GM12872 (cell line): ENCODE measurements around the gene SQSTM1.

Experiments used
- CTCF ChIP-seq: IDR thresholded peaks from 3 replicates; pipeline ENCODE4 v1.5.1; 2011; ENCODE audit warnings: low read depth, mild to moderate bottlenecking, low read length, moderate library complexity; ENCODE audit not compliant: insufficient read depth

The SQSTM1 gene

GRCh38 chr5:179858241-179858585 lies 37.5 kb downstream of the SQSTM1 start:
- no peak for TF ChIP-seq CTCF

- 0 out of 3 replicates have a peak, but pooled peaks have one; percentile 11 for TF ChIP-seq CTCF
These were observed 38.1 kb downstream of the SQSTM1 start, which contains the start of gene MRNIP for GRCh38 chr5:179858586-179859427. Gene MRNIP (minus strand): TSS chr5:179858817. CDS start chr5:179858796, 21 bp downstream.

- no peak for TF ChIP-seq CTCF
These were observed 39.6 kb downstream of the SQSTM1 start for GRCh38 chr5:179860301-179860700.

- no peak for TF ChIP-seq CTCF
These were observed 41.6 kb downstream of the SQSTM1 start for GRCh38 chr5:179862296-179862695.

- TF ChIP-seq CTCF, result no peak
These were observed 42.2 kb downstream of the SQSTM1 start for GRCh38 chr5:179862891-179863290.

- no peak for TF ChIP-seq CTCF
These were observed 42.9 kb downstream of the SQSTM1 start for GRCh38 chr5:179863449-179864085.

GRCh38 chr5:179864686-179865085 lies 44.0 kb downstream of the SQSTM1 start:
- no peak for TF ChIP-seq CTCF
